ENCODE results near the gene RNF38. TPM values are rescaled to one million over a fixed set of nuclear protein-coding genes. Genes with fewer than 3 reads are reported as not detected.

RNF38 gene
- total RNA-seq, 1 experiment from 2014 or later: 10.8 TPM

DNA sequence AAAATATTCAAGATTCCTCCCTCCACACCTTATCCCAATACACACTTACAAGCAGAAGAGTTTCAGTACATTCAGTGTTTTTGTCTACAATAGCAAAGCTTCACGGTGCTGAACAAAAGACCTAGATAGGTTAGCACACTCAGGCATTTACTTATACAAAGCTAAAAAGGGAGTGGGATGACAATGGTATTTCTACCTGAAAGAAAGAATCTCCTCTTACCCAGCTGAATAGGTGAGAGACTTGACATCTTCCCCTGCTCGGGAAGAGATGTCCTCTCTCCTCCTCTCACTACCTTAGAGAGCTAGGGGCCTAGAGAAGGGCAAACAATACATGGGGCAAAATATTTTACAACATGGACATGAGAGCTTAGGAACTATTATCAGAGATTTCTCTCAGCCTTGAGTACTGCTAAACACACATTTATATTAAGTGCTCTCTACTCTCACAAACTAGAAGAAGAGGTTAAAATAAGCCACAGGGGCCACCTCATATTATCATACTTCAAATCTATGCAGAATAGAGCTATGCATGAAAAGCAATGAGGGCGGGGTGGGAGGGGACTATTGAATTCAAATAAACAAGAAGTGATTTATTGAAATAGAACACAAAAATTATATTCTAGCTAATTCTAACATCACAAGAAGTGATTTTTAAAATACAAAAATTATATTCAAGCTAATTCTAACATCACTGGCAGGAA is 38.6 kb upstream of the RNF38 start:
- DNase-seq: no peak
- Mint-ChIP-seq H3K27me3 (ENCODE audit: unreplicated experiment) (no peaks in the 10 kb centered on the region), H3K4me1 (ENCODE audit: low read depth, unreplicated experiment) (no peaks in the 10 kb centered on the region), H3K36me3 (ENCODE audit: insufficient read depth, unreplicated experiment) (no peaks in the 10 kb centered on the region), H3K9me3 (ENCODE audit: low read depth, unreplicated experiment) (no peaks in the 10 kb centered on the region), H3K4me3 (ENCODE audit: low read depth, unreplicated experiment) (no peak overlapping the region), H3K27ac (ENCODE audit: unreplicated experiment) (no peak overlapping the region)
- CTCF ChIA-PET: no interaction called here
- no TSS peak for BruUV-seq (replicated peaks)
- intact Hi-C loops (cut with micrococcal nuclease; ENCODE audit: unreplicated experiment): no loop called here
- TF ChIP-seq, protein P1, sequence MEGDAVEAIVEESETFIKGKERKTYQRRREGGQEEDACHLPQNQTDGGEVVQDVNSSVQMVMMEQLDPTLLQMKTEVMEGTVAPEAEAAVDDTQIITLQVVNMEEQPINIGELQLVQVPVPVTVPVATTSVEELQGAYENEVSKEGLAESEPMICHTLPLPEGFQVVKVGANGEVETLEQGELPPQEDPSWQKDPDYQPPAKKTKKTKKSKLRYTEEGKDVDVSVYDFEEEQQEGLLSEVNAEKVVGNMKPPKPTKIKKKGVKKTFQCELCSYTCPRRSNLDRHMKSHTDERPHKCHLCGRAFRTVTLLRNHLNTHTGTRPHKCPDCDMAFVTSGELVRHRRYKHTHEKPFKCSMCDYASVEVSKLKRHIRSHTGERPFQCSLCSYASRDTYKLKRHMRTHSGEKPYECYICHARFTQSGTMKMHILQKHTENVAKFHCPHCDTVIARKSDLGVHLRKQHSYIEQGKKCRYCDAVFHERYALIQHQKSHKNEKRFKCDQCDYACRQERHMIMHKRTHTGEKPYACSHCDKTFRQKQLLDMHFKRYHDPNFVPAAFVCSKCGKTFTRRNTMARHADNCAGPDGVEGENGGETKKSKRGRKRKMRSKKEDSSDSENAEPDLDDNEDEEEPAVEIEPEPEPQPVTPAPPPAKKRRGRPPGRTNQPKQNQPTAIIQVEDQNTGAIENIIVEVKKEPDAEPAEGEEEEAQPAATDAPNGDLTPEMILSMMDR (IDR thresholded peaks at IDR 0.05; ENCODE audit: unreplicated experiment): no peak

DNA sequence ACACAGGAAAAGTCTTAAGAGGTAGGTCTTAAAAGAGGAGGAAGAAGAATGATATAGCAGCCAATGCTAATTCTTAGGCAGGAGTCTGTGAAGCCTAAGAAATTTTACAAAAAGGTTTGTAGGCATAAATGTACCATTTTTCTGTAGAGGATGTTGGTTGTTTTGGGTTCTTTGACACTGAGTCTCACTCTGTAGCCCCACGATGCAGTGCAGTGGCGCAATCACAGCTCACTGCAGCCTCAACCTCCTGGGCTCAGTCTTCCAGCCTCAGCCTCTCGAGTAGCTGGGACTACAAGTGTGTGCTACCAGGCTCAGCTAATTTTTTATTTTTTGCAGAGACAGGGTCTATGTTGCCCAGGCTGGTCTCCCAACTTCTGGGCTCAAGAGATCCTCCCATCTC is 37.7 kb upstream of the RNF38 start:
- H3K36me3 Mint-ChIP-seq (ENCODE audit: insufficient read depth, unreplicated experiment): no peaks in the 10 kb centered on the region
- no peaks in the 10 kb centered on the region for H3K4me1 Mint-ChIP-seq (ENCODE audit: low read depth, unreplicated experiment)
- CTCF ChIA-PET: no interaction called here
- H3K27ac Mint-ChIP-seq (ENCODE audit: unreplicated experiment): no peak overlapping the region
- H3K9me3 Mint-ChIP-seq (ENCODE audit: low read depth, unreplicated experiment): no peaks in the 10 kb centered on the region
- no peak overlapping the region for H3K4me3 Mint-ChIP-seq (ENCODE audit: low read depth, unreplicated experiment)
- intact Hi-C loops (cut with micrococcal nuclease; ENCODE audit: unreplicated experiment): no loop called here
- no TSS peak for BruUV-seq (replicated peaks)
- no peak for DNase-seq
- H3K27me3 Mint-ChIP-seq (ENCODE audit: unreplicated experiment): no peaks in the 10 kb centered on the region
- TF ChIP-seq, protein P1 (IDR thresholded peaks at IDR 0.05; ENCODE audit: unreplicated experiment): no peak

DNA sequence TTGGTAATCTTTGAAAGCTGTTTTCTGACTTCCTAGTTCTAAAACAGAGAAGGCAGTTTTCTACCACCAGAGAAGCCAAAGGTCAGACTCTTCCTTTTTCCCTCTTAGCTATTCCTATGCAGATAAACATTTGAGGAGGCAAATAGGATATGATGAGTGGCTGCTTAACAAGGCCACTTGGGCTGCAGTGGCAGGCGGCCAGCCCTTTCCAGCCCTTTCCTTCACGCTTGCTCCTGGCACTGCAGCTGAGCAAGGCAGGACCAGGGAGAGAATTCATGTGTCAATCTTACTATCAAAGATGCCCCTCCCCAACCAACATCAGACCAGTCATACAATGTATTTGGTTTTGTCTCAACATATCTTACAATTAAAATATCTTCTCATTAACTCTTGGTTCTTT is 36.8 kb upstream of the RNF38 start:
- Mint-ChIP-seq H3K9me3 (ENCODE audit: low read depth, unreplicated experiment) (no peaks in the 10 kb centered on the region), H3K27ac (ENCODE audit: unreplicated experiment) (no peak overlapping the region), H3K36me3 (ENCODE audit: insufficient read depth, unreplicated experiment) (no peaks in the 10 kb centered on the region), H3K4me3 (ENCODE audit: low read depth, unreplicated experiment) (no peak overlapping the region), H3K4me1 (ENCODE audit: low read depth, unreplicated experiment) (no peaks in the 10 kb centered on the region), H3K27me3 (ENCODE audit: unreplicated experiment) (no peaks in the 10 kb centered on the region)
- TF ChIP-seq, protein P1 (IDR thresholded peaks at IDR 0.05; ENCODE audit: unreplicated experiment): no peak
- DNase-seq: no peak
- CTCF ChIA-PET: no interaction called here
- BruUV-seq (replicated peaks): no TSS peak
- intact Hi-C loops (cut with micrococcal nuclease; ENCODE audit: unreplicated experiment): no loop called here

DNA sequence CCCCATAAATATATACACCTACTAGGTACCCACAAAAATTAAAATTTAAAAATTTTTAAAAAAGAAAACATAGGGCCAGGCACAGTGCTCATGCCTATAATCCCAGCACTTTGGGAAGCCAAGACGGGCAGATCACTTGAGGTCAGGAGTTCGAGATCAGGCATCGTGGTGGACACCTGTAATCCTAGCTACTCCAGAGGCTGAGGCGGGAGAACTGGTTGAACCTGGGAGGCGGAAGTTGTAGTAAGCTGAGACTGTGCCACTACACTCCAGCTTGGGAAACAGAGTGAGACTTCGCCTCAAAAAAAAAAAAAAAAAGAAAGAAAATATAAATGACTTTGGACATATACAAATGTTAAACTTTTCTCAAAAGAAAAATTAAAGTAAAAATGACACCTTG is 33.3 kb upstream of the RNF38 start:
- DNase-seq: no peak
- intact Hi-C loops (cut with micrococcal nuclease; ENCODE audit: unreplicated experiment): no loop called here
- Mint-ChIP-seq H3K27ac (ENCODE audit: unreplicated experiment) (no peak overlapping the region), H3K36me3 (ENCODE audit: insufficient read depth, unreplicated experiment) (no peaks in the 10 kb centered on the region), H3K27me3 (ENCODE audit: unreplicated experiment) (no peaks in the 10 kb centered on the region), H3K9me3 (ENCODE audit: low read depth, unreplicated experiment) (no peaks in the 10 kb centered on the region), H3K4me3 (ENCODE audit: low read depth, unreplicated experiment) (no peak overlapping the region), H3K4me1 (ENCODE audit: low read depth, unreplicated experiment) (no peaks in the 10 kb centered on the region)
- no TSS peak for BruUV-seq (replicated peaks)
- CTCF ChIA-PET: interaction anchor here (0.7 kb wide), 1 partner anchor 344 kb away, joined by 3 read pairs; no protein-coding TSS in a partner anchor
- TF ChIP-seq, protein P1 (IDR thresholded peaks at IDR 0.05; ENCODE audit: unreplicated experiment): no peak

Measured in Calu3 (cell line).